HCEC 1CT (cell line): ENCODE results near the gene THSD7A.

ENCODE experiments used
- DNase-seq: peaks from one replicate; pipeline ENCODE4 v3.0.0-alpha.2; 2017

The THSD7A gene

GRCh38 chr7:11811709-11812108, 20.3 kb downstream of the THSD7A start:
- no peak for DNase-seq

- no peak for DNase-seq
Observed at GRCh38 chr7:11810043-11810625, 21.9 kb downstream of the THSD7A start.

GRCh38 chr7:11807000-11807399, 25.0 kb downstream of the THSD7A start:
- no peak for DNase-seq

GRCh38 chr7:11804621-11805020, 27.4 kb downstream of the THSD7A start:
- DNase-seq, result no peak

GRCh38 chr7:11795231-11795630, 36.8 kb downstream of the THSD7A start:
- no peak for DNase-seq

GRCh38 chr7:11792166-11792565, 39.8 kb downstream of the THSD7A start:
- no peak for DNase-seq

- no peak for DNase-seq
Observed at GRCh38 chr7:11788568-11788967, 43.4 kb downstream of the THSD7A start.

- no peak for DNase-seq
Observed at GRCh38 chr7:11787534-11787933, 44.5 kb downstream of the THSD7A start.

GRCh38 chr7:11786186-11786585, 45.8 kb downstream of the THSD7A start:
- no peak for DNase-seq

GRCh38 chr7:11784769-11785536, 47.0 kb downstream of the THSD7A start:
- no peak for DNase-seq

GRCh38 chr7:11779864-11780674, 51.9 kb downstream of the THSD7A start:
- DNase-seq, result no peak

GRCh38 chr7:11776039-11776438, 56.0 kb downstream of the THSD7A start:
- no peak for DNase-seq

- no peak for DNase-seq
Observed at GRCh38 chr7:11775401-11775800, 56.6 kb downstream of the THSD7A start.

- DNase-seq, result no peak
Observed at GRCh38 chr7:11768263-11768662, 63.7 kb downstream of the THSD7A start.

GRCh38 chr7:11767148-11767547, 64.8 kb downstream of the THSD7A start:
- DNase-seq, result no peak

GRCh38 chr7:11760372-11760771, 71.6 kb downstream of the THSD7A start:
- DNase-seq, result no peak

GRCh38 chr7:11758627-11759111, 73.3 kb downstream of the THSD7A start:
- no peak for DNase-seq

GRCh38 chr7:11757153-11757552, 74.8 kb downstream of the THSD7A start:
- DNase-seq, result no peak

- no peak for DNase-seq
Observed at GRCh38 chr7:11754933-11755332, 77.1 kb downstream of the THSD7A start.

- no peak for DNase-seq
Observed at GRCh38 chr7:11754123-11754522, 77.9 kb downstream of the THSD7A start.

- no peak for DNase-seq
Observed at GRCh38 chr7:11753433-11753832, 78.6 kb downstream of the THSD7A start.

GRCh38 chr7:11751807-11752389, 80.1 kb downstream of the THSD7A start:
- no peak for DNase-seq

- no peak for DNase-seq
Observed at GRCh38 chr7:11751315-11751714, 80.7 kb downstream of the THSD7A start.
